Measurements from ENCODE around the gene RBPMS2. TPM values are rescaled to one million over a fixed set of nuclear protein-coding genes. Genes with fewer than 3 reads are reported as not detected.

The RBPMS2 gene
- total RNA-seq, 1 donor from 2014 or later, result 3.7 TPM

DNA sequence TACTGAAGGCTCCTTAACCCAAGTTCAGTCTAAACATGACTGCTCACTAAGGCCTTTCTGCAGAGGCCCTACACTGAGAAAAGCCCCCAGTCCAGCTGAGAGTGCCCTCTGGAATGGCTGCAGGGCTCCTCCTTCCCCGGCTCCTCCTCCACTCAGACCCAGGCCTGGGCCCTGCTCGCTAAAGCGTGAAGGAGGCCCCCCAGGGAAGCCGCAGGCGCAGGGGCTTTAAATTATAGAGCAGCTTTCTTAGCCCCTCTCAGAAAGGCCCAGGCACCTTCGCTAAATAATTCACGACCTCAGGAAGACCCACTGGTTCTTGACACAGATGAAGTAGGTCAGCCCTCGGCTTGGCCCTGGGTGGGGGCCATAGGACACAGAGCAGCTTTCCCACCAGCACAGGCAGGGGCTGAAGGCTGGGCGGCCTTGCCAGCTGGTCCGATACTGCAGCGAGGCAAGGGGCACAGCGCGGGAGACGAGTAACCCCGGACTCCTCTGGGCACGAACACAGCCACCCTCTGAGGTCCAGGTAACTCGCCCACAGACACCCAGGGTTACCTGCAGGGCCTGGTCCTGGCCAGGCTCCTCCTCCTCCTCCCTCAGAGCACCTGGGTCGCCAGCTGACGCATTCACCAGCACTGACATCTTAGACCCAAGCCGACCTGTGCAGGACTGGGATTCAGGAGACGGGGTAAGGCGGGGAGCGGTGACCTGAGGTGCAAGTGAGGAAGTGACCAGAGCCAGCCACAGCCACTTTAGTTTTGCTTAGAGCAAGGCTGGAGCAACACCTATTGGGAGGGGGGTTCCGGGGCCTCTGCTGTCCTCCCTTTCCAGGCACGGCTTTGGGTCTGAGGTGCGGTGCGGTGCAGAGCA, 36.9 kb downstream of the RBPMS2 start:
- Histone ChIP-seq H3K27me3 (no peaks in the 10 kb centered on the region), H3K4me3 (no peak overlapping the region), H3K36me3 (no peaks in the 10 kb centered on the region), H3K27ac (no peak overlapping the region), H3K4me1 (no peaks in the 10 kb centered on the region), H3K9me3 (no peaks in the 10 kb centered on the region)
- intact Hi-C loops (cut with DNase I), result no loop called here
- TF ChIP-seq, protein P1, sequence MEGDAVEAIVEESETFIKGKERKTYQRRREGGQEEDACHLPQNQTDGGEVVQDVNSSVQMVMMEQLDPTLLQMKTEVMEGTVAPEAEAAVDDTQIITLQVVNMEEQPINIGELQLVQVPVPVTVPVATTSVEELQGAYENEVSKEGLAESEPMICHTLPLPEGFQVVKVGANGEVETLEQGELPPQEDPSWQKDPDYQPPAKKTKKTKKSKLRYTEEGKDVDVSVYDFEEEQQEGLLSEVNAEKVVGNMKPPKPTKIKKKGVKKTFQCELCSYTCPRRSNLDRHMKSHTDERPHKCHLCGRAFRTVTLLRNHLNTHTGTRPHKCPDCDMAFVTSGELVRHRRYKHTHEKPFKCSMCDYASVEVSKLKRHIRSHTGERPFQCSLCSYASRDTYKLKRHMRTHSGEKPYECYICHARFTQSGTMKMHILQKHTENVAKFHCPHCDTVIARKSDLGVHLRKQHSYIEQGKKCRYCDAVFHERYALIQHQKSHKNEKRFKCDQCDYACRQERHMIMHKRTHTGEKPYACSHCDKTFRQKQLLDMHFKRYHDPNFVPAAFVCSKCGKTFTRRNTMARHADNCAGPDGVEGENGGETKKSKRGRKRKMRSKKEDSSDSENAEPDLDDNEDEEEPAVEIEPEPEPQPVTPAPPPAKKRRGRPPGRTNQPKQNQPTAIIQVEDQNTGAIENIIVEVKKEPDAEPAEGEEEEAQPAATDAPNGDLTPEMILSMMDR (IDR thresholded peaks at IDR 0.05), result no peak
- no peak for TF ChIP-seq POLR2A (IDR thresholded peaks at IDR 0.05)
- TF ChIP-seq POLR2AphosphoS5 (IDR thresholded peaks at IDR 0.05; ENCODE audit: insufficient read depth in 1 of 2, low read depth in 1 of 2), result no peak
- DNase-seq (ENCODE audit: extremely low spot score in 2 of 2), result no peak

- H3K27ac ChIP-seq, result no peak overlapping the region
- no peaks in the 10 kb centered on the region for H3K9me3 ChIP-seq
- H3K27me3 ChIP-seq, result no peaks in the 10 kb centered on the region
- no peak overlapping the region for H3K4me3 ChIP-seq
- TF ChIP-seq POLR2A (IDR thresholded peaks at IDR 0.05) (no peak), POLR2AphosphoS5 (IDR thresholded peaks at IDR 0.05; ENCODE audit: insufficient read depth in 1 of 2, low read depth in 1 of 2) (no peak)
- TF ChIP-seq, protein P1 (IDR thresholded peaks at IDR 0.05), result no peak
- intact Hi-C loops (cut with DNase I), result no loop called here
- H3K36me3 ChIP-seq, result no peaks in the 10 kb centered on the region
- no peaks in the 10 kb centered on the region for H3K4me1 ChIP-seq
- no peak for DNase-seq (ENCODE audit: extremely low spot score in 2 of 2)
These were observed 43.1 kb downstream of the RBPMS2 start for GRCh38 chr15:64732156-64732860.

GRCh38 chr15:64731805-64732151, 43.6 kb downstream of the RBPMS2 start:
- no peak for TF ChIP-seq POLR2AphosphoS5 (IDR thresholded peaks at IDR 0.05; ENCODE audit: insufficient read depth in 1 of 2, low read depth in 1 of 2)
- no peak for TF ChIP-seq POLR2A (IDR thresholded peaks at IDR 0.05)
- TF ChIP-seq, protein P1 (IDR thresholded peaks at IDR 0.05), result no peak
- H3K27ac ChIP-seq, result no peak overlapping the region
- H3K4me1 ChIP-seq, result no peaks in the 10 kb centered on the region
- H3K9me3 ChIP-seq, result no peaks in the 10 kb centered on the region
- no peaks in the 10 kb centered on the region for H3K36me3 ChIP-seq
- DNase-seq (ENCODE audit: extremely low spot score in 2 of 2), result no peak
- no peaks in the 10 kb centered on the region for H3K27me3 ChIP-seq
- H3K4me3 ChIP-seq, result no peak overlapping the region
- intact Hi-C loops (cut with DNase I), result loop anchor here (2.0 kb wide), 1 partner anchor 43 kb away; no protein-coding TSS in a partner anchor

DNA sequence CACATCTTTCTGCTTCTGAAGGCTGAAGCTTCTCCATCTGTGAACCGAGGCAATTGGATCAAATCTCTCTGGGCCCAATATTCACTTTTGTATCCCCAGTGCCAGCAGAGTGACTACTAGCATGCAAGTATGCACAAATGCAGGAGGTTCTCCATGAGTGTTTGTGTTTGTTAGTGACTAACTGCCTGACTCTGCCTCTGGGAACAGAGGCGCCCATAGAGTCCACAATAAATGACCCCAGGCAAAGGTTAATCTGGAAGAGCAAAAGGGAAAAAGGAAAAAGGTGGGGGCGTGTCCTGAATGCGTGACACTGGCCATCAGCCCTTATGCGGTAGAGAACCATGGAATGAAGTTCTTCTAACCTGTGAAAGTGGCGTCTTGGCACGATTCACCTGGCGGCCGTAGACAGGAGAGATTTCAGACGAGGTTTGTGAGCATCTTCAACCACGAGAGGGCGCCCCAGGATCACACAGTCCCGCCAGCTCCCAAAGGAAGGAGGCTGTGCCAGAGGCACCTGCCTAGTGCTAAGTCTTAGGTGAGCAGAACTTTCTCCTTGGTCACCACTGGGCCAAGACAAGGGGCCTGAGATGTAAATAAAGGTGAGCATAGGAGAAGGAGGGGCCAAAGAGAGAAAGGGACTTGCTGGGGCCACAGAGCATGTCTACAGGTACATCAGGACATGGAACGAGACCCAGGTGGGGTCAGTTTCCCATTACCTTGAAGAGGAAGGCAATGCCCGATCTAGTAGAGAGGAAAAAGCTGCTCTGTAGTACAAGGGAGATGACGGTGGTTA, 44.2 kb downstream of the RBPMS2 start:
- Histone ChIP-seq H3K27ac (no peak overlapping the region), H3K4me1 (no peaks in the 10 kb centered on the region), H3K9me3 (no peaks in the 10 kb centered on the region), H3K4me3 (no peak overlapping the region), H3K27me3 (no peaks in the 10 kb centered on the region), H3K36me3 (no peaks in the 10 kb centered on the region)
- TF ChIP-seq POLR2A (IDR thresholded peaks at IDR 0.05), result no peak
- TF ChIP-seq, protein P1 (IDR thresholded peaks at IDR 0.05), result peak; percentile 78 to 94 (median 91)
- DNase-seq (ENCODE audit: extremely low spot score in 2 of 2), result no peak
- intact Hi-C loops (cut with DNase I), result loop anchor here (2.0 kb wide), 1 partner anchor 42 kb away; no protein-coding TSS in a partner anchor
